Caco-2 (cell line): ENCODE measurements around the gene AURKAIP1. TPM values are rescaled to one million over a fixed set of nuclear protein-coding genes. Genes with fewer than 3 reads are reported as not detected.
A peak's percentile ranks its signal among the peaks of the same experiment; 100 is the strongest.

Experiments used
- BruUV-seq: library from RNA; stranded (reverse); fragments of 400-500 nt; replicated peaks from 2 replicates; lab custom pipeline; 2021; lab: Mats Ljungman, UMichigan
- CTCF ChIA-PET: fragments of 300-600 bp; sonication (Branson Sonifier 250); formaldehyde crosslinking; loops from one replicate; lab custom pipeline; 2022; ENCODE audit warnings: antibody characterized with exemption; lab: Charles Lee
- POLR2A ChIA-PET: fragments of 300-600 bp; sonication (Branson Sonifier 250); formaldehyde crosslinking; loops from one replicate; lab custom pipeline; 2022; ENCODE audit warnings: antibody characterized with exemption; lab: Charles Lee
- DNase-seq, 2 experiments: peaks; one replicate each; pipeline versions ENCODE4 v3.0.0 to v3.0.0-alpha.2; 2020 to 2022
- H3K27me3 ChIP-seq: replicated peaks from 2 replicates; pipeline ENCODE4 v1.6.0; 2011; ENCODE audit warnings: low read length; ENCODE audit not compliant: control insufficient read depth, insufficient read depth
- H3K36me3 ChIP-seq: 2 replicates; pipeline ENCODE4 v1.5.1; 2011; ENCODE audit warnings: low read length; ENCODE audit not compliant: control insufficient read depth, insufficient read depth
- H3K4me1 ChIP-seq: fragments of 250-450 bp; sonication (Bioruptor Pico); 2 replicates; pipeline ENCODE4 v1.5.1; 2020; ENCODE audit warnings: mild to moderate bottlenecking
- H3K4me3 ChIP-seq: 2 replicates; pipeline ENCODE4 v1.5.1; 2011; ENCODE audit warnings: low read depth, mild to moderate bottlenecking, control low read depth, low read length
- H3K9me3 ChIP-seq: fragments of 250-450 bp; sonication (Bioruptor Pico); 2 replicates; pipeline ENCODE4 v1.5.1; 2020; ENCODE audit warnings: mild to moderate bottlenecking, moderate library complexity
- H3K27ac Mint-ChIP-seq: one replicate; pipeline ENCODE4 v1.8.0; 2022; ENCODE audit warnings: mixed read lengths; ENCODE audit not compliant: unreplicated experiment
- H3K27me3 Mint-ChIP-seq: one replicate; pipeline ENCODE4 v1.8.0; 2022; ENCODE audit warnings: mixed read lengths; ENCODE audit not compliant: insufficient read depth, unreplicated experiment
- H3K36me3 Mint-ChIP-seq: one replicate; pipeline ENCODE4 v1.8.0; 2022; ENCODE audit warnings: mild to moderate bottlenecking, mixed read lengths; ENCODE audit not compliant: insufficient read depth, unreplicated experiment
- H3K4me1 Mint-ChIP-seq: one replicate; pipeline ENCODE4 v1.8.0; 2022; ENCODE audit warnings: low read depth, mixed read lengths; ENCODE audit not compliant: unreplicated experiment
- H3K4me3 Mint-ChIP-seq: one replicate; pipeline ENCODE4 v1.8.0; 2022; ENCODE audit warnings: mild to moderate bottlenecking, moderate library complexity, mixed read lengths; ENCODE audit not compliant: unreplicated experiment
- H3K9me3 Mint-ChIP-seq: one replicate; pipeline ENCODE4 v1.8.0; 2022; ENCODE audit warnings: mixed read lengths; ENCODE audit not compliant: unreplicated experiment
- intact Hi-C: fragments of 100-400 bp; cut with micrococcal nuclease; formaldehyde crosslinking; loops from one replicate; pipeline ENCODE4 v1.10.0; 2022; ENCODE audit not compliant: unreplicated experiment
- total RNA-seq: library from RNA; stranded (reverse); gene quantifications from 2 replicates; pipeline ENCODE4 v1.2.3, GENCODE V29; 2022
- TF ChIP-seq, protein P1 (sequence below), 2 experiments: fragments of 200-600 bp in 1 of 2; IDR thresholded peaks; 1 replicate in 1 of 2; 2 replicates in 1 of 2; pipeline versions ENCODE4 v1.5.1 to v1.8.0; 2011 to 2022; ENCODE audit warnings: antibody characterized with exemption in 1 of 2, control low read depth in 1 of 2, inconsistent platforms in 1 of 2, low read depth in 1 of 2, low read length in 1 of 2, mild to moderate bottlenecking in 1 of 2, moderate library complexity in 1 of 2; ENCODE audit not compliant: insufficient read depth in 1 of 2, severe bottlenecking in 1 of 2, unreplicated experiment in 1 of 2

Gene AURKAIP1
- total RNA-seq, 1 experiment from 2014 or later = 187 TPM

GRCh38 chr1:1359308-1359663 lies 15.7 kb downstream of the AURKAIP1 start:
- Histone ChIP-seq H3K36me3 (no peaks in the 10 kb centered on the region), H3K4me1 (peaks cover 25% of the 10 kb centered on the region), H3K4me3 (no peak overlapping the region), H3K27me3 (no peaks in the 10 kb centered on the region), H3K9me3 (no peaks in the 10 kb centered on the region)
- Mint-ChIP-seq H3K27me3 (no peaks in the 10 kb centered on the region), H3K9me3 (no peaks in the 10 kb centered on the region), H3K4me1 (peaks cover 8% of the 10 kb centered on the region), H3K4me3 (peak overlapping the region; percentile 56), H3K36me3 (peaks cover 15% of the 10 kb centered on the region), H3K27ac (peak overlapping the region; percentile 30)
- no peak for DNase-seq
- intact Hi-C loops = no loop called here
- TSS peak; percentile 30 for BruUV-seq
- TF ChIP-seq, protein P1, sequence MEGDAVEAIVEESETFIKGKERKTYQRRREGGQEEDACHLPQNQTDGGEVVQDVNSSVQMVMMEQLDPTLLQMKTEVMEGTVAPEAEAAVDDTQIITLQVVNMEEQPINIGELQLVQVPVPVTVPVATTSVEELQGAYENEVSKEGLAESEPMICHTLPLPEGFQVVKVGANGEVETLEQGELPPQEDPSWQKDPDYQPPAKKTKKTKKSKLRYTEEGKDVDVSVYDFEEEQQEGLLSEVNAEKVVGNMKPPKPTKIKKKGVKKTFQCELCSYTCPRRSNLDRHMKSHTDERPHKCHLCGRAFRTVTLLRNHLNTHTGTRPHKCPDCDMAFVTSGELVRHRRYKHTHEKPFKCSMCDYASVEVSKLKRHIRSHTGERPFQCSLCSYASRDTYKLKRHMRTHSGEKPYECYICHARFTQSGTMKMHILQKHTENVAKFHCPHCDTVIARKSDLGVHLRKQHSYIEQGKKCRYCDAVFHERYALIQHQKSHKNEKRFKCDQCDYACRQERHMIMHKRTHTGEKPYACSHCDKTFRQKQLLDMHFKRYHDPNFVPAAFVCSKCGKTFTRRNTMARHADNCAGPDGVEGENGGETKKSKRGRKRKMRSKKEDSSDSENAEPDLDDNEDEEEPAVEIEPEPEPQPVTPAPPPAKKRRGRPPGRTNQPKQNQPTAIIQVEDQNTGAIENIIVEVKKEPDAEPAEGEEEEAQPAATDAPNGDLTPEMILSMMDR (IDR thresholded peaks at IDR 0.05; ENCODE audit: insufficient read depth in 1 of 2, low read depth in 1 of 2, low read length in 1 of 2, severe bottlenecking in 1 of 2, unreplicated experiment in 1 of 2) = no peak
- ChIA-PET POLR2A (no interaction called here), CTCF (no interaction called here)

DNA sequence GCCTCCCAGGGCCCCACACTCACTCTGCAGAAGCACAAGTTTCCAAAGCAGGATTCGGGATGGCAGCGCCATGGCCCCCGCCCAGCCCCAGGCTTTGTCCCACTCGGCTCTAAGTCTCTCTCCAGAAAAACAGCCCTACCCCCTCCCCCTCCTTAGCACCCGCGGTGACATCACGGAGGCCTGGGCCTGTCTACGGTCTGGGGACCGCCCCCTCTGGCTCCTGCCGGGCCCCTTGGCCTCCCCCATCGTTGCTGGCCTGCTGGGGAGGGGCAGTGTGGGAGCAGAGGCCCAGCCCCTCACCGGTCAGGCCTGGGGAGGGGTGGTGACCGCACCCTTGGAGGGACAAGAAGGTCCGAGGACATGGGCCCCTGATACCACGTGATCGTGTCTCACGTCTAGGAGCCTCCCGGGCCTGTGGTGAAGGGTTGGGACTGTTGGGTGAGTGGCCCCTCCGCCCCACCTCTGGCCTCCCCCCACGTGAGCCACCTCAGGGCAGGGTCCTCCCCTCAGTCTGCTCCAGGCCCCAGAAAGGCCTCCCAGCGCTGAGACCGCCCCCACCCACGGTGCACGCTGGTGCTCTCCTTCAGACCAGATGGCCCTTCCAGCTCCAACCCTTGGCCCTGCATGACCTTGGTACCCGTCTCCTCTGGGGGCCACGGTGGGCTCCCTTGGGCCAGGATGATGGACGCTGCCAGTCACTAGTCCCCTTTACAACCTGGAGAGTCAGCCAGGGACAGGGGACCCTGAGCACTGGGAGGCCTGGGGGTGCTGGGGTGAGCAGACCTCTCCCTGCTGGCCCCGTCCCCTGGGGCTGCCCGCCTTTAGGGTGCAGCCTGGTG lies 16.4 kb downstream of the AURKAIP1 start, which contains the start of gene MXRA8:
Gene MXRA8 (minus strand): TSS at position 123 of the 839 bp plus-strand sequence. CDS start 51 bp downstream, at position 72.
- Histone ChIP-seq H3K4me3 (no peak within 1 kb of the TSS), H3K36me3 (no peaks in the 10 kb centered on the region), H3K9me3 (no peaks in the 10 kb centered on the region), H3K27me3 (no peaks in the 10 kb centered on the region), H3K4me1 (peaks cover 29% of the 10 kb centered on the region)
- DNase-seq = no peak
- Mint-ChIP-seq H3K27me3 (no peaks in the 10 kb centered on the region), H3K4me3 (peak within 1 kb of the TSS; percentile 56), H3K4me1 (peaks cover 8% of the 10 kb centered on the region), H3K9me3 (no peaks in the 10 kb centered on the region), H3K36me3 (peaks cover 19% of the 10 kb centered on the region), H3K27ac (peak within 1 kb of the TSS; percentile 30)
- ChIA-PET CTCF (no interaction called here), POLR2A (no interaction called here)
- TF ChIP-seq, protein P1 (IDR thresholded peaks at IDR 0.05; ENCODE audit: insufficient read depth in 1 of 2, low read depth in 1 of 2, low read length in 1 of 2, severe bottlenecking in 1 of 2, unreplicated experiment in 1 of 2) = no peak
- no TSS peak for BruUV-seq
- intact Hi-C loops = no loop called here

GRCh38 chr1:1357871-1358432 lies 17.1 kb downstream of the AURKAIP1 start:
- Mint-ChIP-seq H3K4me3 (peak overlapping the region; percentile 56), H3K27me3 (no peaks in the 10 kb centered on the region), H3K27ac (no peak overlapping the region), H3K36me3 (peaks cover 19% of the 10 kb centered on the region), H3K9me3 (no peaks in the 10 kb centered on the region), H3K4me1 (peaks cover 8% of the 10 kb centered on the region)
- no TSS peak for BruUV-seq
- no peak for DNase-seq
- H3K4me1 ChIP-seq = peaks cover 32% of the 10 kb centered on the region
- no peaks in the 10 kb centered on the region for H3K36me3 ChIP-seq
- CTCF ChIA-PET = no interaction called here
- no peak overlapping the region for H3K4me3 ChIP-seq
- H3K9me3 ChIP-seq = no peaks in the 10 kb centered on the region
- H3K27me3 ChIP-seq = no peaks in the 10 kb centered on the region
- POLR2A ChIA-PET = no interaction called here
- intact Hi-C loops = no loop called here
- TF ChIP-seq, protein P1 (IDR thresholded peaks at IDR 0.05; ENCODE audit: insufficient read depth in 1 of 2, low read depth in 1 of 2, low read length in 1 of 2, severe bottlenecking in 1 of 2, unreplicated experiment in 1 of 2) = no peak
